Astrocyte (in vitro differentiated cells and primary cell): ENCODE results near the gene CD247.

Experiments used
- EZH2 ChIP-seq: IDR thresholded peaks from 2 replicates; pipeline ENCODE4 v1.6.1; 2012; ENCODE audit warnings: mild to moderate bottlenecking, low read length, inconsistent platforms; ENCODE audit not compliant: insufficient read depth
- TF ChIP-seq, protein P1 (sequence below): IDR thresholded peaks from 2 replicates; pipeline ENCODE4 v1.5.1; 2011; ENCODE audit warnings: low read depth, mild to moderate bottlenecking, inconsistent platforms, low read length, moderate library complexity; ENCODE audit not compliant: insufficient read depth

- TF ChIP-seq, protein P1, sequence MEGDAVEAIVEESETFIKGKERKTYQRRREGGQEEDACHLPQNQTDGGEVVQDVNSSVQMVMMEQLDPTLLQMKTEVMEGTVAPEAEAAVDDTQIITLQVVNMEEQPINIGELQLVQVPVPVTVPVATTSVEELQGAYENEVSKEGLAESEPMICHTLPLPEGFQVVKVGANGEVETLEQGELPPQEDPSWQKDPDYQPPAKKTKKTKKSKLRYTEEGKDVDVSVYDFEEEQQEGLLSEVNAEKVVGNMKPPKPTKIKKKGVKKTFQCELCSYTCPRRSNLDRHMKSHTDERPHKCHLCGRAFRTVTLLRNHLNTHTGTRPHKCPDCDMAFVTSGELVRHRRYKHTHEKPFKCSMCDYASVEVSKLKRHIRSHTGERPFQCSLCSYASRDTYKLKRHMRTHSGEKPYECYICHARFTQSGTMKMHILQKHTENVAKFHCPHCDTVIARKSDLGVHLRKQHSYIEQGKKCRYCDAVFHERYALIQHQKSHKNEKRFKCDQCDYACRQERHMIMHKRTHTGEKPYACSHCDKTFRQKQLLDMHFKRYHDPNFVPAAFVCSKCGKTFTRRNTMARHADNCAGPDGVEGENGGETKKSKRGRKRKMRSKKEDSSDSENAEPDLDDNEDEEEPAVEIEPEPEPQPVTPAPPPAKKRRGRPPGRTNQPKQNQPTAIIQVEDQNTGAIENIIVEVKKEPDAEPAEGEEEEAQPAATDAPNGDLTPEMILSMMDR: no peak
- TF ChIP-seq EZH2: no peak
Observed at GRCh38 chr1:167454894-167455785, 63.2 kb downstream of the CD247 start.
